RWPE2 (cell line): ENCODE results near the gene CACNA1S.

Experiments
- ATAC-seq: fragments of 200-7000 bp; cut with Tn5 transposase; 3 replicates; pipeline ENCODE4 v1.9.1; 2021; ENCODE audit warnings: low read depth
- DNase-seq: peaks from one replicate; pipeline ENCODE4 v3.0.0-alpha.2; 2020; ENCODE audit warnings: low spot score
- H3K27ac ChIP-seq: fragments of 450-650 bp; 2 replicates; pipeline ENCODE4 v1.5.1; 2017; ENCODE audit warnings: mild to moderate bottlenecking; ENCODE audit not compliant: poor library complexity, severe bottlenecking
- H3K27me3 ChIP-seq: fragments of 250-450 bp; sonication (Bioruptor Pico); 2 replicates; pipeline ENCODE4 v1.5.1; 2021; ENCODE audit warnings: mild to moderate bottlenecking, moderate library complexity; ENCODE audit not compliant: insufficient read depth, poor library complexity, severe bottlenecking
- H3K36me3 ChIP-seq: fragments of 250-450 bp; sonication (Bioruptor Pico); 2 replicates; pipeline ENCODE4 v1.5.1; 2020; ENCODE audit warnings: low read depth, mild to moderate bottlenecking, moderate library complexity
- H3K4me1 ChIP-seq: fragments of 250-450 bp; sonication (Bioruptor Pico); 2 replicates; pipeline ENCODE4 v1.5.1; 2021; ENCODE audit warnings: mild to moderate bottlenecking, moderate library complexity; ENCODE audit not compliant: insufficient read depth, poor library complexity, severe bottlenecking
- H3K4me3 ChIP-seq: fragments of 250-450 bp; sonication (Bioruptor Pico); 2 replicates; pipeline ENCODE4 v1.5.1; 2021; ENCODE audit warnings: mild to moderate bottlenecking, moderate library complexity; ENCODE audit not compliant: severe bottlenecking
- H3K9me3 ChIP-seq: fragments of 250-450 bp; sonication (Bioruptor Pico); 2 replicates; pipeline ENCODE4 v1.5.1; 2021; ENCODE audit warnings: mild to moderate bottlenecking, moderate library complexity; ENCODE audit not compliant: severe bottlenecking
- TF ChIP-seq, protein P1 (sequence below): fragments of 450-650 bp; IDR thresholded peaks from one replicate; pipeline ENCODE4 v1.5.1; 2017; ENCODE audit warnings: mild to moderate bottlenecking, moderate library complexity; ENCODE audit not compliant: poor library complexity, severe bottlenecking

The CACNA1S gene

DNA sequence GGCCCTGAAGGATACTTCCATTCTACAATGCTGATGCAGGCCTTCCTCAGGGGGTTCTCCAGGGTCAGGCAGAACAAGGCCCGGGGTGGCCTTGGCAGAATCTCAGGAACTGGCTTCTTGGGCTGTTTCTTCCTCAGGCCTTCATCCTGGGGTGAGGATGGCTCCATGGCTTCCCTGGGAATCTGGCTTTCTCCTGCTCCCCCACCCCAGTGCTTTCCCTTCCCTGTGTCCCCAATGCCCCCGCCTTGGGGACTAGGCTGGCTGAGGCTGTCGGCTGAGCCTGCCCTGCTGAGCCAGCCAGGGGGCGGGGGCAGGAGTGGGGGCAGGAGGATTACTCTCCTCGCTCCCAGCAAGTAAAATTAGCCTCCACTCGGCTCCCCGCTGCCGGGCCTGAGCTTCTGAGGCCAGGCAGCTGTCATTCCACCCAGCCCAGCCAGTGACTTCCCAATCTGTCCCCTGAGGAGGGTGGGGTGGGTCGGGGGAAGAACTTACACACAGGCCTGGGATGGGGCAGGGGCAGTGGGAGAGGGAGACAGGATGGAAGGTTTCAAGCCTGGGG lies at the start of gene CACNA1S:
Gene CACNA1S (minus strand): TSS at position 254 of the 559 bp plus-strand sequence. CDS start 87 bp downstream, at position 167.
- TF ChIP-seq, protein P1, sequence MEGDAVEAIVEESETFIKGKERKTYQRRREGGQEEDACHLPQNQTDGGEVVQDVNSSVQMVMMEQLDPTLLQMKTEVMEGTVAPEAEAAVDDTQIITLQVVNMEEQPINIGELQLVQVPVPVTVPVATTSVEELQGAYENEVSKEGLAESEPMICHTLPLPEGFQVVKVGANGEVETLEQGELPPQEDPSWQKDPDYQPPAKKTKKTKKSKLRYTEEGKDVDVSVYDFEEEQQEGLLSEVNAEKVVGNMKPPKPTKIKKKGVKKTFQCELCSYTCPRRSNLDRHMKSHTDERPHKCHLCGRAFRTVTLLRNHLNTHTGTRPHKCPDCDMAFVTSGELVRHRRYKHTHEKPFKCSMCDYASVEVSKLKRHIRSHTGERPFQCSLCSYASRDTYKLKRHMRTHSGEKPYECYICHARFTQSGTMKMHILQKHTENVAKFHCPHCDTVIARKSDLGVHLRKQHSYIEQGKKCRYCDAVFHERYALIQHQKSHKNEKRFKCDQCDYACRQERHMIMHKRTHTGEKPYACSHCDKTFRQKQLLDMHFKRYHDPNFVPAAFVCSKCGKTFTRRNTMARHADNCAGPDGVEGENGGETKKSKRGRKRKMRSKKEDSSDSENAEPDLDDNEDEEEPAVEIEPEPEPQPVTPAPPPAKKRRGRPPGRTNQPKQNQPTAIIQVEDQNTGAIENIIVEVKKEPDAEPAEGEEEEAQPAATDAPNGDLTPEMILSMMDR: no peak
- no peak for ATAC-seq
- no peak within 1 kb of the TSS for H3K27ac ChIP-seq
- no peak for DNase-seq
- no peak within 1 kb of the TSS for H3K4me3 ChIP-seq
- no peaks in the 10 kb centered on the region for H3K36me3 ChIP-seq
- H3K9me3 ChIP-seq: no peaks in the 10 kb centered on the region
- no peaks in the 10 kb centered on the region for H3K4me1 ChIP-seq
- no peaks in the 10 kb centered on the region for H3K27me3 ChIP-seq

DNA sequence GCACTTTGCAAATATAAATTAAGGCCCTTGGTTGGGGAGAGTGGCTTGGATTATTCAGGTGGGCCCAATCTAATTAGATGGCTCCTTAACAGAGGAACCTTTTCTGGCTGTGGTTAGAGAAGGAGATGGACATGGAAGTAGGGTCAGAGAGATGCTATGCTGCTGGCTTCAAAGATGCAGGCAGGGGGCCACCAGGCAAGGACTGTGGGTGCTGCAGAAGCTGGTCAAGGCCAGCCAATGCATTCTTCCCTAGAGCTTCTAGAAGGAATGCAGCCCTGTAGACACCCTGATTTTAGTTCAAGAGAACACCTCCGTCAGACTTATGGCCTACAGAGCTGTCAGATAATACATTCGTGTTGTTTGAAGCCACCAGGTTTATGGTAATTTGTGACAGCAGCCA lies 45.7 kb upstream of the CACNA1S start:
- H3K4me1 ChIP-seq: no peaks in the 10 kb centered on the region
- no peak for DNase-seq
- ATAC-seq: no peak
- H3K27ac ChIP-seq: no peak overlapping the region
- TF ChIP-seq, protein P1: no peak
- H3K27me3 ChIP-seq: no peaks in the 10 kb centered on the region
- no peaks in the 10 kb centered on the region for H3K9me3 ChIP-seq
- peaks cover 2% of the 10 kb centered on the region; the same call in 1 of the 2 replicates for H3K36me3 ChIP-seq
- no peak overlapping the region for H3K4me3 ChIP-seq

DNA sequence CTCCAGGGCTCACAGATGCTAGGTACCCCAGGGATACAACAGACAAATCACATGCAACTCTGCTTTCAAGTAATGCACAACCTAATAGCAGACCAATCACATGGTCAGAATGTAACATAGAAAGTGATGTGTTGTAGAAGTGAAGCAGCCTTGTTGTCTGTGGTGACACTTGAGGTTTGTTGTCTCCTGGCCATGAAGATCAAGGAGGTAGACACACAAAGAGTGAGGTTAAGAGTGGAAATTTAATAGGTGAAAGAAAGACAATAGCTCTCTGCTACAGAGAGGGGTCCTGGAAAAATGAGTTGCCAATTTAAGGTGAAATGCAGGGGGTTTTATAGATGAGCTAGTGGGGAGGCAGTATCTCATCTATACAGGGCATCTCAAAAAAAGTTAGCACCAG lies 44.6 kb upstream of the CACNA1S start:
- DNase-seq: no peak

DNA sequence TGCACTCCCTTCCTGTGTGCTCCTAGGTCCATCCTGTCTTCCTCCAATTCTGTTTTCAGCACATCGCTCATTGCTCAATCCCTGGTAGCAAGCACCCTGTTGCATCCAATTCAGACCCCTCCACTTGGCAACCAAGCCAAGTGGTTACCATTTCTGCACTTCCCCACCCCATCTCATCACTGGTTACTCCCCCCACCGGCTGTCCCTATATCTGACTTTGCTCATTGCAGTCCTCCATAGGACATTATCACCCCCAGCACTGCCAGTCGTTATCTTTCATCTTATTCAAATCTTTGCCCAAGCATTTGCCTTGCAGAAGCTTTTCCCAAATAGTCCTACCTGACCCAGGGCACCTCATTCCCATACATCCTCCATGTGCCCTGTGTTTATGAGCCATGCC lies 44.1 kb upstream of the CACNA1S start:
- TF ChIP-seq, protein P1: no peak
- no peak for ATAC-seq
- Histone ChIP-seq H3K27me3 (no peaks in the 10 kb centered on the region), H3K27ac (no peak overlapping the region), H3K9me3 (no peaks in the 10 kb centered on the region), H3K4me3 (no peak overlapping the region), H3K36me3 (peaks cover 13% of the 10 kb centered on the region), H3K4me1 (no peaks in the 10 kb centered on the region)
- DNase-seq: no peak

More for the DNA sequence above, 44.6 kb upstream of the CACNA1S start:
- no peaks in the 10 kb centered on the region for H3K27me3 ChIP-seq
- ATAC-seq: no peak
- no peaks in the 10 kb centered on the region for H3K4me1 ChIP-seq
- H3K4me3 ChIP-seq: no peak overlapping the region
- TF ChIP-seq, protein P1: no peak
- peaks cover 8% of the 10 kb centered on the region for H3K36me3 ChIP-seq
- H3K9me3 ChIP-seq: no peaks in the 10 kb centered on the region
- no peak overlapping the region for H3K27ac ChIP-seq

DNA sequence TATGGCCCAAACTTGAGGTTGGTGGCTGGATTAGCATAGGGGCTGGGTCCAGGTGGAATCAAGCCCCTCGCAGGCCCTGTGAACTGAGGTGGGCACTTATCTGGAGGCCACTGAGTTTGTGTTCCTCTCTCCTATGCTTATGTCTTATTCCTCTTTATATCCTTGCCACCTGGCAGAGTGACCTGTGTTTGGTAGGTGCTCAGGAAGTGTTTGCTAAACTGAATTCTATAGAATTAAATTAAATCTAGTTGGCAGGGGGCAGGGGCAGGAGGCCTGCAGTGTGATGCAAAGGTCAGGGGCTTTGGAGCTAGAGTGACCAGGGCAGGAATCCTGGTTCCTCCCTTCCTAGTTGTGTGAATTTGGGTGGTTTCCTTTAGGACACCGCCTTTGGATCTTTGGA lies 43.1 kb upstream of the CACNA1S start:
- Histone ChIP-seq H3K27me3 (no peaks in the 10 kb centered on the region), H3K4me1 (no peaks in the 10 kb centered on the region), H3K4me3 (no peak overlapping the region), H3K36me3 (peaks cover 20% of the 10 kb centered on the region), H3K27ac (no peak overlapping the region), H3K9me3 (no peaks in the 10 kb centered on the region)
- ATAC-seq: no peak
- DNase-seq: no peak
- TF ChIP-seq, protein P1: no peak
